Dedifferentiated amniotic fluid mesenchymal stem cell (primary cell): ENCODE data around the gene OCLN.
"Not testable (repeated sequence)": the region's sequence is repeated elsewhere in the genome, so short reads cannot be mapped to it uniquely, and the experiment has no call there.

Source experiments
- DNase-seq: peaks from one replicate; pipeline ENCODE4 v3.0.0-alpha.2; 2016; ENCODE audit errors: extremely low spot score

OCLN gene

GRCh38 chr5:69491838-69492390, 676 bp upstream of the OCLN start:
- DNase-seq: no peak

- no peak for DNase-seq
These were observed 369 bp downstream of the OCLN start for GRCh38 chr5:69492923-69493395.

- no peak for DNase-seq
These were observed 975 bp downstream of the OCLN start for GRCh38 chr5:69493396-69494133.

DNA sequence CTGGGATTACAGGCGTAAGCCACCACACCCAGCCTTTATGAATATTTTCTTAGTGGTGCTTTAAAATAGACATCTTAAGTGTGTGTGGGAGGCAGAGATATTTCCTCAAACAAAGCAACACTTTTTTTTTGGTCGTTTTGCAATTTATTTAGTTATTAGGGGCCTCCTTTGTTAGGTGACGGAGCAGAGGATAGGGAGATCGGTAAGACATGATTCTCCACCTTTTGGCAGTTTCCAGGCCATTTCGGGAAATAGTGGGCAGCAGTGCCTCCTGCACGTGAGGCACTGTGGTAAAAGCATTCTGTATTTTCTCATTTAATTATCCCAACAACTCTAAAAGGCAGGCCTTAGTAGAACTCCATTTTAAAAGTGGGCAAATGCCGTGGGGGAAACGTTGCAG, 1.9 kb downstream of the OCLN start:
- DNase-seq: no peak

DNA sequence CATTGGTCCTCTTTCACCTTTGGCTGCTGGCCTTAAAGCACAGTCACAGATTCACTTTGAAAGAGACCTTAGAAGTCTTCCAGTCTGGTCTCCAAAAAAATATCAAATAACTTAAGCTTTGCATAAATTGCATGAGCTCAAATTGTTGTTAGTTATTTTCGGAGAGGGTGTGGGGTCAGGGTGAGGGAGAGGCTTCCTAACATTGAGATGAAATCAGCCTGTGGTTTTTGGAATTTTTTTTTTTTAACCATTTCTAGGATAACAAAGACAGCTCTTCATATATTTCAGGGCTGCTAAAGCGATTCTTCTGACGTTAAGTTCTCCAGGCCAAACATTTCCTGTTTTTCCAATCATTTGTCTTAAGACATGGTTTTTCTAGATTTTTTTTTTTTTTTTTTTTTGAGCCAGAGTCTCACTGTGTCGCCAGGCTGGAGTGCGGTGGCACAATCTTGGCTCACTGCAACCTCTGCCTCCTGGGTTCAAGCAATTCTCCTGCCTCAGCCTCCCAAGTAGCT, 4.5 kb downstream of the OCLN start:
- DNase-seq: no peak

DNA sequence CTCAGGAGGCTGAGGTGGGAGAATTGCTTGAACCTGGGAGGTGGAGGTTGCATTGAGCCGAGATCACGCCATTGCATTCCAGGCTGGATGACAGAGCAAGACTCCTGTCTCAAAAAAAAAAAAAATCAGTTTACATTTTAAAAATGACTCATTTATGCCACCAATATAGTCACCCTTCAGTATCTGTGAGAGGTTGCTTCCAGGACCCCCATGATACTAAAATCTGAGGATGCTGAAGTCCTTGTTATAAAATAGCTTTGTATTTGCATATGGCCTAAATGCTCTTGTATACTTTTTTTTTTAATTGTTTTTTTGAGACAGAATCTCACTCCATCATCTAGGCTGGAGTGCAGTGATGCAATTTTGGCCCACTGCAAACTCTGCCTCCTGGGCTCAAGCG, 5.8 kb downstream of the OCLN start:
- no peak for DNase-seq

- DNase-seq: no peak
These were observed 9.8 kb downstream of the OCLN start for GRCh38 chr5:69502367-69502766.

DNA sequence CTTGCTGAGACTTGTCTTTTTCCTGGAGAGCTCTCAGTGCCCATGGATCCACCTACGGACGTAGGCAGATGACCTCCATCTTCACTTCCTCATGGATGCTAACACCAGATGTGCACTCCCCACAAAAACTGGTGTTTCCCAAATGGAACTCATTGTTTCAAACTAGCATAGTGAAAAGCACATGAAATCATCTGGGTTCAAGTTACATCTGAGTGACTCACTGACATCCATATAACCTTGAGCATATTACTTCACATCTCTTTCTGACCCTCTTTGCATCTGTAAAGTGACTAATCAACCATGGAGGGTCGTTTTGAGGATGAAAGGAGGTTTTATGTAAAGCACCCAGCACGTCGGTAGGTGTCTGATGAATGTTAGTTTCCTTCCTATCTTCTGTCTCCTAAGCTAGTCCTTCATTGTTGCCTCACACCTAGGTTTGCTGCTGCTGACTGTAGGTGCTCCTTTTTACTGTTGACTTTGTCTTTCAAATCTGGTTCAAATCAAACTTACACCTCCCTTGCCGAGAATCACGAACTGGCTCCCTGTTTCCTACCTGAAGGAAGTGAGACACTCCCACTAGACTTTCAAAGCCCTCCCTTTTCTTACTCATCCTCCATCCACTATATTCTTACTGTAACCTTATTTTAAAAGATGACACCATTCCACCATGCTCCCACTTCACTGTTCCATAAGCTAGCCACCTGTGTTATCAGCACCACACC, 10.3 kb downstream of the OCLN start:
- DNase-seq: no peak

DNA sequence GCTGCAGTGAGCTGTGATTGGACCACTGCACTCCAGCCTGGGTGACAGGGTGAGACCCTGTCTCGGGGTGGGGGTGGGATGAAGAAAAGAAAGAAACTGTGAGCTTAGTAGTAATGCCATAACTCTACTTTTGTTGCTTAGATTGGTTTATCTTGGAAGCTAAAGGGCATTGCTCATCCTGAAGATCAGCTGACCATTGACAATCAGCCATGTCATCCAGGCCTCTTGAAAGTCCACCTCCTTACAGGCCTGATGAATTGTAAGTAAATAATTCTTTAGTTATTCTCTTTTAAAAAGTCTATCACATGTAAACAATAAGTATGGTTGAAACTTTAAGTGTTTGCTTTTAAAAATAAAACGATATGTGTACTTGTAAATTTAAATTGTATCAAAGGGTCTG, 11.4 kb downstream of the OCLN start:
- no peak for DNase-seq

DNA sequence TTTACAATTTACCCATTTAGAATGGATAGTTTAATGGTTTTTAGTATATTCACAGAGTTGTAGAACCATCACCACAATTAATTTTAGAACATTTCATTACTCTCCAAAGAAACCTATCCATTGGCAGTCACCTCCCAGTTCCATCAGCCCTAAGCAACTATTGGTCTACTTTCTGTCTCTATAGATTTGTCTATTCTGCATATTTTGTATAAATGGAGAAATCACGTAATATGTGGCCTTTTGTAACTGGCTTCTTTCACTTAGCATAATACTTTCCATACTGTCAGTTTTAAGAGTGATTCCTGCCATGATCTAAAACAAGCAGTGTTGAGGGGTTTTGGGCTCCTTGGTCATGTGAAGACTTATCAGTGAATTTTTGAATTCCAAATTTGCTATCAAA, 12.7 kb downstream of the OCLN start:
- no peak for DNase-seq

DNA sequence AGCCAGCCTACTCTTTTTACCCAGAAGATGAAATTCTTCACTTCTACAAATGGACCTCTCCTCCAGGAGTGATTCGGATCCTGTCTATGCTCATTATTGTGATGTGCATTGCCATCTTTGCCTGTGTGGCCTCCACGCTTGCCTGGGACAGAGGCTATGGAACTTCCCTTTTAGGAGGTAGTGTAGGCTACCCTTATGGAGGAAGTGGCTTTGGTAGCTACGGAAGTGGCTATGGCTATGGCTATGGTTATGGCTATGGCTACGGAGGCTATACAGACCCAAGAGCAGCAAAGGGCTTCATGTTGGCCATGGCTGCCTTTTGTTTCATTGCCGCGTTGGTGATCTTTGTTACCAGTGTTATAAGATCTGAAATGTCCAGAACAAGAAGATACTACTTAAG, 16.6 kb downstream of the OCLN start:
- no peak for DNase-seq

- no peak for DNase-seq
These were observed 18.1 kb downstream of the OCLN start for GRCh38 chr5:69510694-69511093.

DNA sequence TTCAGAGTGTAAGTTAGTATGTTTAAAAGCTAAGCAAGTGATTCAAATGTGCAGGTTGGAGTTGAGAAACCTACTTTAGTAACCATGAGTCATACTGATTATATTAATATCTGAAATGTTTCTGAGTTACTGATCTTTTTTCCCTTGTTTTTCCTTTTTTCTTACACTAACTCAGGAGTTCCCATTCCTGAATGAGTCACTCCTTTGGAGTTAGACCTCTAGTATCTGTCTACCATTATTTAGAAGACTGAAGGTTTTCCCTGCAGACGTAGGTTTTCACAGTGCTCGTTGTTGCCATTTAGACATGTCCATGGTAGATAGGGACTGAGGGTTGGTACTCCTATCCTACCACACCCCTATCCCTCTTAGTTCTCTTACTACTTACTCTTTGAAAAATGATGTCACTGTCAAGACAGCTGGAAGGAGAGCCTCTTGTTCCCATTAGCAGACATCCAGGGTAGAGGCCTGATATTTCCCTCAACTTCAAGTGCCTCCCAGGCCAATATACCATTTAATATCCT, 20.2 kb downstream of the OCLN start:
- DNase-seq: no peak

GRCh38 chr5:69515570-69515969, 23.0 kb downstream of the OCLN start:
- not testable (repeated sequence) for DNase-seq

- no peak for DNase-seq
These were observed 24.2 kb downstream of the OCLN start for GRCh38 chr5:69516769-69517168.

DNA sequence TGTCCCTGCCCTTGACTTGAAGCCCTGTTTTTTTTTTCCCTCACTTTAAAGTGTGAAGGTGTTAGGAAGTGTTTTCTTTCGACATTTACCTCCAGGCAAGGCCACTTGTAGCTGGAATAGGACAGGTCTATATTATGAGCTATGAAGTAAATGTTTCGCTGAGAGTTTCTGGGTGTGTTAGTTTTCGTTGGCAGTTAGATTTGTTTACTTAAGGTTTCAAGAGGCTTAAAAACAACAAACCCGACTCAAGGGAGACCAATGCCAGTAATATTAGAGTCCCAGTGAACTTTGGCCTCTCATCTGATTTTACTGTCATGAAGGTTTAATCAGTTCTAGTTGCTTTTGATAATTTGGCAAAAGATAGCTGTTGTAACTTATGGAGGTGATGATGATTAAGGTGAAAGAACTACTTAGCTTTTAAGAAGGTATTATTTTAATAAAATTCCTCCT, 25.2 kb downstream of the OCLN start:
- no peak for DNase-seq

GRCh38 chr5:69519285-69519684, 26.7 kb downstream of the OCLN start:
- DNase-seq: no peak

- no peak for DNase-seq
These were observed 29.4 kb downstream of the OCLN start for GRCh38 chr5:69522035-69522434.

- no peak for DNase-seq
These were observed 32.9 kb downstream of the OCLN start for GRCh38 chr5:69525490-69525889.

DNA sequence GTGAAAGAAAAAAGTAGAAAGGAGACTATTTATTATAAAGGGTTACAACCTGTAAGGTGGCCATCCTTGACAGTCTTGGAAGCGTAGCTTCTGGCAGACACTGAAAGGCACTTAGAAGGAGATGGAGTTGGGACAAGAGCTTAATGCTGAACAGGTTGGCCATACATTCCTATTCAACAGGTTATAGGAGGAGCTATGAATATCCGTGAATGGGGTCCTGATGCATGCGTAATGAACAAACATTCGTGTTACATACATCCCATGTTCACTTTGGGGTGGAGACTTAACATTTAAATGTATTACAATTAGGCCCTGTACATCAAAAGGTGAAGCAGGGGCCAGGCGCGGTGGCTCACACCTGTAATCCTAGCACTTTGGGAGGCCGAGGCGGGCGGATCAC, 34.1 kb downstream of the OCLN start:
- DNase-seq: no peak

DNA sequence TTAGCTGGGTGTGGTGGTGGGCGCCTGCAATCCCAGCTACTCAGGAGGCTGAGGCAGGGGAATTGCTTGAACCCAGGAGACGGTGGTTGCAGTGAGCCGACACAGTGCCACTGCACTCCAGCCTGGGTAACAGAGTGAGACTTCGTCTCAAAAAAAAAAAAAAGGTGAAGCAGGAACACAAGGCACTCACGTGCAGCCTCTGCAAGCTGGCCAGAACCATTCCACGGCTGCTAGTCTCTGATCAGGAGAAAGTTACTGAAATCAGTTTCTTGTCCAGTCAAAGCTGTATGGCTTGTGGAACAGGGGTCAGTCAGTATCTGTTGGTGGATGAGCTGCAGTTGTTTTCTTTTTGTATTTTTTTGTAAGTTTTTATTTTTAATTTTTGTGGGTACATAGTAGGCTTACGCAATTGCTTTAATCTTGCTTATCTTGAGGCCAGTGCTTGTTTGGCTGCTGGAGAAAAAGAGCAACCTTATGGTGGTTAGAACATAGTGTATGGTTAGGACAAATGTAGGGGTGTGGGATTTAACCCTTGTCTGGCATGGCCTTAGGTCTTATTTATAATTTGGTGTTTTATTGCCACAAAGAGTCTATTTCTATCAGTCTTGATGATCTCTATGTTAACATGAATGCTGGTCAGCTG, 34.7 kb downstream of the OCLN start:
- DNase-seq: no peak

- no peak for DNase-seq
These were observed 35.4 kb downstream of the OCLN start for GRCh38 chr5:69528035-69528434.
